HL-60 (cell line): ENCODE results near the gene PRM1.
"Not testable (repeated sequence)": the region's sequence is repeated elsewhere in the genome, so short reads cannot be mapped to it uniquely, and the experiment has no call there.

Experiments used
- DNase-seq, 2 experiments: peaks; one replicate each; pipeline ENCODE4 v3.0.0-alpha.2; 2010 to 2020; ENCODE audit warnings: low read depth in 1 of 2, low spot score in 1 of 2
- H3K27ac ChIP-seq: fragments of 250-450 bp; sonication (Bioruptor Pico); replicated peaks from 2 replicates; pipeline ENCODE4 v1.5.1; 2020; ENCODE audit warnings: mild to moderate bottlenecking, moderate library complexity
- H3K27me3 ChIP-seq: fragments of 250-450 bp; sonication (Bioruptor Pico); 2 replicates; pipeline ENCODE4 v1.5.1; 2021; ENCODE audit warnings: mild to moderate bottlenecking, moderate library complexity; ENCODE audit not compliant: insufficient read depth, poor library complexity, severe bottlenecking
- H3K4me3 ChIP-seq: replicated peaks from 2 replicates; pipeline ENCODE4 v1.5.1; 2011; ENCODE audit warnings: mild to moderate bottlenecking, control low read depth, low read length; ENCODE audit not compliant: insufficient read depth
- GABPA ChIP-seq: IDR thresholded peaks from 2 replicates; pipeline ENCODE4 v1.6.1; 2012; ENCODE audit warnings: low read depth
- POLR2AphosphoS5 ChIP-seq: IDR thresholded peaks from 2 replicates; pipeline ENCODE4 v1.6.1; 2012; ENCODE audit warnings: low read depth
- SPI1 ChIP-seq: IDR thresholded peaks from 2 replicates; pipeline ENCODE4 v1.6.1; 2012; ENCODE audit warnings: low read depth, mild to moderate bottlenecking, borderline replicate concordance
- TF ChIP-seq, protein P1 (sequence below): IDR thresholded peaks from 2 replicates; pipeline ENCODE4 v1.6.1; 2012; ENCODE audit warnings: low read depth; ENCODE audit not compliant: insufficient replicate concordance
- TF ChIP-seq, protein P2 (sequence below): IDR thresholded peaks from one replicate; pipeline ENCODE4 v1.5.1; 2011; ENCODE audit warnings: low read length, control low read depth, inconsistent platforms; ENCODE audit not compliant: insufficient read depth

PRM1 gene

DNA sequence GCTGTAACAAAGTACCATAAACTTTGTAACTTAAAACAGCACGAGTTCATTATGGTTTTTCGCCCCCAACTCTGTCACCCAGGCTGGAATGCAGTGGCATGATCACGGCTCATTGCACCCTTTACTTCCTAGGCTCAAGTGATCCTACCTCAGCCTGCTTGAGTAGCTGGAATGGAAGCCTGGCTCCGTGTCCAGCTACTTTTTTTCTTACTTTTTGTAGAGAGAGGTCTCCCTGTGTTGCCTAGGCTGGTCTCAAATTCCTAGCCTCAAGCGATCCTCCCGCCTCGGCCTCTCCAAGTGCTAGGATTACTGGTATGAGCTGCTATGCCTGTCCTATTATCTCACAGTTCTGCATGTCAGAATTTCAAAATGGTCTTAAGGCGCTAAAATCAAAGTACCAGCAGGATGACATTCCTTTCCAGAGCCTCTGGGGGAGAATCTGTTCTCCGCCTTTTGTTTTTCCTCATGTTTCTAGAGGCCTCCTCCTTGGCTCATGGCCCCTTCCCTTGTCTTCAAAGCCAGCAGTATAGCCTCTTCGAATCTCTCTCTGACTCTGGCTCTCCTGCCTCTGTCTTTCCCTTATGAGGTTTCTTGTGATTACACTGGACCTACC lies 10.1 kb upstream of the PRM1 start:
- Histone ChIP-seq H3K27ac (no peak overlapping the region), H3K4me3 (no peak overlapping the region), H3K27me3 (no peaks in the 10 kb centered on the region)
- no peak for DNase-seq
- TF ChIP-seq, protein P1, sequence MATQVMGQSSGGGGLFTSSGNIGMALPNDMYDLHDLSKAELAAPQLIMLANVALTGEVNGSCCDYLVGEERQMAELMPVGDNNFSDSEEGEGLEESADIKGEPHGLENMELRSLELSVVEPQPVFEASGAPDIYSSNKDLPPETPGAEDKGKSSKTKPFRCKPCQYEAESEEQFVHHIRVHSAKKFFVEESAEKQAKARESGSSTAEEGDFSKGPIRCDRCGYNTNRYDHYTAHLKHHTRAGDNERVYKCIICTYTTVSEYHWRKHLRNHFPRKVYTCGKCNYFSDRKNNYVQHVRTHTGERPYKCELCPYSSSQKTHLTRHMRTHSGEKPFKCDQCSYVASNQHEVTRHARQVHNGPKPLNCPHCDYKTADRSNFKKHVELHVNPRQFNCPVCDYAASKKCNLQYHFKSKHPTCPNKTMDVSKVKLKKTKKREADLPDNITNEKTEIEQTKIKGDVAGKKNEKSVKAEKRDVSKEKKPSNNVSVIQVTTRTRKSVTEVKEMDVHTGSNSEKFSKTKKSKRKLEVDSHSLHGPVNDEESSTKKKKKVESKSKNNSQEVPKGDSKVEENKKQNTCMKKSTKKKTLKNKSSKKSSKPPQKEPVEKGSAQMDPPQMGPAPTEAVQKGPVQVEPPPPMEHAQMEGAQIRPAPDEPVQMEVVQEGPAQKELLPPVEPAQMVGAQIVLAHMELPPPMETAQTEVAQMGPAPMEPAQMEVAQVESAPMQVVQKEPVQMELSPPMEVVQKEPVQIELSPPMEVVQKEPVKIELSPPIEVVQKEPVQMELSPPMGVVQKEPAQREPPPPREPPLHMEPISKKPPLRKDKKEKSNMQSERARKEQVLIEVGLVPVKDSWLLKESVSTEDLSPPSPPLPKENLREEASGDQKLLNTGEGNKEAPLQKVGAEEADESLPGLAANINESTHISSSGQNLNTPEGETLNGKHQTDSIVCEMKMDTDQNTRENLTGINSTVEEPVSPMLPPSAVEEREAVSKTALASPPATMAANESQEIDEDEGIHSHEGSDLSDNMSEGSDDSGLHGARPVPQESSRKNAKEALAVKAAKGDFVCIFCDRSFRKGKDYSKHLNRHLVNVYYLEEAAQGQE, result no peak
- TF ChIP-seq SPI1 (no peak), POLR2AphosphoS5 (no peak), GABPA (no peak)
- TF ChIP-seq, protein P2, sequence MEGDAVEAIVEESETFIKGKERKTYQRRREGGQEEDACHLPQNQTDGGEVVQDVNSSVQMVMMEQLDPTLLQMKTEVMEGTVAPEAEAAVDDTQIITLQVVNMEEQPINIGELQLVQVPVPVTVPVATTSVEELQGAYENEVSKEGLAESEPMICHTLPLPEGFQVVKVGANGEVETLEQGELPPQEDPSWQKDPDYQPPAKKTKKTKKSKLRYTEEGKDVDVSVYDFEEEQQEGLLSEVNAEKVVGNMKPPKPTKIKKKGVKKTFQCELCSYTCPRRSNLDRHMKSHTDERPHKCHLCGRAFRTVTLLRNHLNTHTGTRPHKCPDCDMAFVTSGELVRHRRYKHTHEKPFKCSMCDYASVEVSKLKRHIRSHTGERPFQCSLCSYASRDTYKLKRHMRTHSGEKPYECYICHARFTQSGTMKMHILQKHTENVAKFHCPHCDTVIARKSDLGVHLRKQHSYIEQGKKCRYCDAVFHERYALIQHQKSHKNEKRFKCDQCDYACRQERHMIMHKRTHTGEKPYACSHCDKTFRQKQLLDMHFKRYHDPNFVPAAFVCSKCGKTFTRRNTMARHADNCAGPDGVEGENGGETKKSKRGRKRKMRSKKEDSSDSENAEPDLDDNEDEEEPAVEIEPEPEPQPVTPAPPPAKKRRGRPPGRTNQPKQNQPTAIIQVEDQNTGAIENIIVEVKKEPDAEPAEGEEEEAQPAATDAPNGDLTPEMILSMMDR, result no peak

DNA sequence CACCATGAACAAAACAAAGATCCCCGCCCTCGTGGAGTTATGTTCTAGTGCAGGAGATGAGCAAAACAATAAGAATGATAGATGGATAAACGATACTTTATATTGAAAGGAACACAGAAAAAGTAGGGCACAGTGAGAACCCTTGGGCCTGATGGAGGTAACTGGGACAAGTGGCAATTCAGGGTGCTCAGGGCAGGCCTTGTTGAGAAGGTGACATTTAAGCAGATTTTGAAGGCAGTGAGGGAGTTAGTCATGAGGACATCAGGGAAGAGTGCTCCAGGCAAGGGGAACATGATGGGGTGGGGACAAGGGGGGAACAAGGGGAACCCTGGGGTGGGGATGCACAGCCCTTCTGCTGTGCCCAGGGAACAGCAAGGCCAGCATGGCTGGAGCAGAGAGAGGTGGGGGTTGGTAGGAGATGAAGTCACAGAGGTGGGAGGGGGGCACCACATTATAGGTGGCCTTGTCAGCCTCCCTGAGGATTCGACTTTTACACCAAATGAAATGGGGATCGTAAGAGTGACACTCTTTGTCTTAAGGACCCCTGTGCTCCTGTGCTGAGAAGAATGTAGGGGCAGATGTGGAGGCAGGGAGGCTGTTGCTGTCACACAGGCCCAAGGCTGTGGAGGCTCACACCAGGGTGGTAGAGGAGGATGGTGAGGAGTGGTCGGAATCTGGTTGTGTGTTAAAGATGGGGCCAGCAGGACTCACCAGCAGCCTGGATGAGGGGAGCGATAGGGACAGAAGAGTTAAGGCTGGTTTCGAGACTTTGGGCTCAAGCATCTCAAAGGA lies 9.2 kb upstream of the PRM1 start:
- DNase-seq, result no peak
- H3K27me3 ChIP-seq, result no peaks in the 10 kb centered on the region
- no peak overlapping the region for H3K4me3 ChIP-seq
- no peak for TF ChIP-seq SPI1
- no peak overlapping the region for H3K27ac ChIP-seq

DNA sequence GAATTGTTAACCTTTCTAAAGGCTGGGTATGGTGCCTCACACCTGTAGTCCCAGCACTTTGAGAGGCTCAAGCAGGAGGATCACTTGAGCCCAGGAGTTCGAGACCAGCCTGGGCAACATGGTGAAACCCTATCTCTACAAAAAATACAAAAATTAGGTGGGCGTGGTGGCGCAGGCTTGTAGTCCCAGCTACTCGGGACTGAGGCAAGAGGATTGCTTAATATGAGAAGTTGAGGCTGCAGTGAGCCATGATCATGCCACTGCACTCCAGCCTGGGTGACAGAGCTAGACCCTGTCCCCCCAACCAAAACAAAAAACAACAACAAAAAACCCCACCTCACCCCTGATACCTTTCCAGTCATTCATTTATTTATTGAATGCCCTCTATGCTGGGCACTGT lies 8.6 kb upstream of the PRM1 start:
- not testable (repeated sequence) for H3K27ac ChIP-seq, H3K4me3 ChIP-seq, DNase-seq, H3K27me3 ChIP-seq

DNA sequence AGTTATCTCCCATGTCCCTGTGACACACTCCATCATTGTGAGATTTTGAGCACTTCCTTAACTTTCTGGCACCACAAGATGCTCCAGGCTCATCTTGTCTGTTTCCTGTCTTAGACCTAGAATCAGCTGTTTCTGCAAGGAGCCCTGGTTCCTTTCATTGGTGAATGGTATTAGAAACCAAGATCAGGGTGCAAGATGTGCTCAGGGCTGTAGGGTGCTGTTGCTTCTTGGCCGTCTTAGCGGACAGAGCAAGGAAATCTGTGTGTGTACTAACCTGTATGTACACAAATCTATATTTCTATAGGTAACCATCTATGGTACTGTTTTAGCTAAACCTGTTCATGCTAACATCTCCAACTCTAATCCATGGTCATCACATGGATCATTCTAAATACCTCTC lies 8.1 kb upstream of the PRM1 start:
- Histone ChIP-seq H3K27ac (no peak overlapping the region), H3K27me3 (no peaks in the 10 kb centered on the region), H3K4me3 (no peak overlapping the region)
- TF ChIP-seq GABPA, result no peak
- TF ChIP-seq, protein P2, result no peak
- no peak for TF ChIP-seq SPI1
- TF ChIP-seq POLR2AphosphoS5, result no peak
- TF ChIP-seq, protein P1, result no peak
- DNase-seq, result no peak

DNA sequence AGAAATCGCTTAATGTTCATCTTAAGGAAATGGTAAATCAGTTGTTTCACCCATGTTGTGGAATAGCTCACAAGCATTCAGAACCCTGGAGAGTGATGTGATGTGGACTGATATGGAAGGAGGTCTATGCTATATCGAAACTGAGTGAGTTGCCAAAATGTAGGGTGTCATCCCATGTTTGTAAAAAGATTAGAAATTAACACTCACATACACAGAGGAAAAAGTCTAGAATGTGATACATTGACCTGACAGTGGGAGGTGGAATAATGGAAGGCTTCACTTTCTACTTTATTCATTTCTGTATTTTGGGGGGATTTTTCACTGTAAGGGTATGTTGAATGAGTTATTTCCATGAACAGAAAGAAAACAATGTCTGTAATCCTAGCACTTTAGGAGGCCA lies 4.7 kb upstream of the PRM1 start:
- Histone ChIP-seq H3K4me3 (no peak overlapping the region), H3K27ac (no peak overlapping the region), H3K27me3 (no peaks in the 10 kb centered on the region)
- TF ChIP-seq, protein P1, result peak; percentile 70
- TF ChIP-seq GABPA, result no peak
- no peak for DNase-seq
